GM21367 (cell line): ENCODE data around the gene TNFRSF21.

Experiments used
- ATAC-seq: cut with Tn5 transposase; IDR thresholded peaks from one replicate; pipeline ENCODE4 v1.9.1; 2021; ENCODE audit not compliant: unreplicated experiment

The TNFRSF21 gene

DNA sequence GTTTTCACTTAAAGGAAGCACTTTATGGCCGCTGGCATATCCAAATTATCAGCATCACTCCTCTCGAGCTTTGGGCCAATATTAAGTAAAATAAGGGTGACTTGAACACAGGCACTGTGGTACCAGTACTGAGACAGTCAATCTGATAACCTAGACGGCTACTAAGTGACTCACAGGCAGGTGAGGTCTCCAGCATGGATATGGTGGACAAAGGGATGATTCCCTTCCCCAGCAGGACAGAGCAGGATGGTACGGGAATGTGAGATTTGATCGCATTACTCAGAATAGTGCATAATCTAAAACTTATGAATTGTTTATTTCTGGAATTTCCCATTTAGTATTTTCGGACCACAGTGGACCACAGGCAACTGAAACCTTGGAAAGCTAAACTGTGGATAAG is 55.7 kb downstream of the TNFRSF21 start:
- no peak for ATAC-seq

DNA sequence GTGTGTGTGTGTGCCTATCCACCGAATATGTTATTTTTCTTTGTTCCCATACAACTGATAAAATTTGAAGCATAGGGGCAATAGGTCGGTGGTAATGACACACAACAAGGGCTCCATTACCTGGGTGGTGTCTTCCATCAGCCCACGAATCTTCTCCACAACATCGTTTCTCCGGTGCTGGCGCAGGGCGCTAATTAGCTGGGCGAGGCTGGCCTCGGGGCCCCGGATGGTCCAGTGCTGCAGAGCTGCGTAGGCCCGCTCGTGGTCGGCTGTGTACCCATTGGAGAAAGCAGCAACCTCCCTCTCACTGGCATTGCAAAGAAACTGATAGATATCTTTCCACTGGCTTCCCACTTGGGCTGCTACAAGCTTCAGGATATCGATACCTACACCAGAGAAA is 56.6 kb downstream of the TNFRSF21 start:
- ATAC-seq = no peak

DNA sequence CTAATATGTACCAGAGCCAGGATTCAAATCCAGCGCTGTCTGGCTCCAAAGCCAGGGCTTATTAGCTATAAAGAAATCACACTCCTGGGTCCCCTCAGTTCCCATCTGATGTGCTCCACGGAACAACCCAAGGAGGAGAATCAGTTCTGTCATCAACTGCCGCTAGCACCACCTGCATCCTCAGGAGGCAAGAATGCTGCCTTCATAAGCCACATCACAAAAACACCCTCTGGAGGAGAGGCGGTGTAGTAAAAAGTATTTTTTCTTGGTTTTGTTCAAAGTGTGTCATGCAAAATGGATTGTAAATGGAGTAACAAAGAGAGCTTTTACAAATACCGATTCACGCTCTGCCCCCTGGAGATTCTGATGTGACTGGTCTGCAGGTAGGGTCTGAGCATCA is 57.1 kb downstream of the TNFRSF21 start:
- no peak for ATAC-seq

DNA sequence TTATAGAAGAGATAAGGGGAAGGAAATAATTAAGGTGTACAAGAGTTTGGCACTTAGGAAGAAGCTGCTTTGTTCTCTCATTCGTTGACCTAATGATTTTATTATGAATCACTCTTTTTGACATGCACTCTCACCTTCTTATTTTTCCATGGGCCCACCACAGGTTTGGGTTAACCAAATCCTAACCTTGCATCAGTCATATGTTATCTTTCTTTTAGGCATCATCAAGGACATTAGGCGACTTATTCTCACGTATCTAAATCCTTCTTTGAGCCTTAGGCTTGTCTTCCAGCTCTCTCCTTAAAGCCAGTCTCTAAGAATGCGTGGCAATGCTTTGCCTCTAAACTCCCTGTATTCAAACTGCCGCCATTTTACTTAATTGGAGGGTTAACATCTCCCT is 58.3 kb downstream of the TNFRSF21 start:
- ATAC-seq = no peak

DNA sequence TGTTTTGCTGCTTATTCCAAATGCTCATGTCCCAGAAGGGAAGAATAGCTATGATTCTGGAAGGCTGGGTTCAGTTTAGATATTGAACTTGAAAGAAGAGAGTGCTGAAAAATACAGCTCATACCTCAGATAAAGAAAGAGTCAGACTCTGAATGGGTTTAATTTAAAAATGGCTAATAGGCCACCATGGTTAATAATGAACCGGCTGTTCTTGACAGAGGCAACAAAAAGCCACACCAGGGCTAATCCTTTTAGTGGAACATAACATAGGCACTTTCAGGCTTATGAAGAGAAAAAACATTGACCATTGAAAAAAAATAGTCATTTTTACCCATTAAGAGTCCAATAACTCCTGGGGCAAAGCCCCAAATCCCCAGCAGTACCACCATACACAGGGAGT is 59.4 kb downstream of the TNFRSF21 start:
- ATAC-seq = no peak

DNA sequence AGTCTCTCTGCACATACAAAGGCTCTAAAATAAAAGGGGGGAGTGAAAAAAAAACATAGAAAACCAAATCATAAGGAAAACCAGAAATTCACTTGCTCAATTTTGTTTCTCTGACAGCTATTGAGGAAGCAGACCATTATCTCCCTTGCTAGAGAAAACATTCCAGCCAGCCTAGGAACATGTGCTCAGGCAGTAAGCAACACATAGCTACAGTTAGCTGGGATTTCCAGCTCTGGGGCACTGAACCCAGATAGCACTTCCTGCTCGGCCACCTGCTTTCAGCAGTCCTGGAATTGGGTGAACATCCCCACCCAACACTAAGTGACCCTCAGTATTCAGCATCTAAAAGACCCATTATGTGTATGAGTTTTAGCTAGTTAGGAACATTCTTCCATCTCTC is 61.3 kb downstream of the TNFRSF21 start:
- ATAC-seq = no peak

DNA sequence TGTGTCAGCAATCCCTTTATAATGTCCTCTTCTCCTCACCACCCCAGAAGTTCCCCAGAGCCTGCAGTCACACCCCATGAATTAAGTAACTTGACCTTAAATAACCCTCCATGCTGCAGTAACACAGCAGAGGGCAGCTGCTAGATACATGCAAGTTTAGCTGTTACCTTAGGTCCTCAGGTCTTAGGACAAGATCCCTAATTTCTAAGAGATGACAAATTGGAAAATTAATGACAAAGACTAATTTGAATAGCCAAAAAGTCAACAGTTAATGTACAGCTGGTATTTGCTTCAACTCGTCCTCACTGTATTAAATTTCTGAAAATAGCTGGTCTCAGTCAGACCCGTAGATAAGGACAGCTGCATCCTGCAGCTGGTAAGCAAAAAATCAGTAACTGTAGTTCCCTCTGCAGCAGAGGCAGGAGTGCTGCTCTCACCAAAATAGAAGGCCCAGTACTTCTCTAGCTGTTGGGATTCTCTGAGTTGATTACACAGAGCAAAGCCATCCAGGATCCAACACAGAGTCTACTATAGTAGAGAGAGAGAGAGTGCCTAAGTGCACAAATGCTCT is 62.4 kb downstream of the TNFRSF21 start:
- no peak for ATAC-seq

DNA sequence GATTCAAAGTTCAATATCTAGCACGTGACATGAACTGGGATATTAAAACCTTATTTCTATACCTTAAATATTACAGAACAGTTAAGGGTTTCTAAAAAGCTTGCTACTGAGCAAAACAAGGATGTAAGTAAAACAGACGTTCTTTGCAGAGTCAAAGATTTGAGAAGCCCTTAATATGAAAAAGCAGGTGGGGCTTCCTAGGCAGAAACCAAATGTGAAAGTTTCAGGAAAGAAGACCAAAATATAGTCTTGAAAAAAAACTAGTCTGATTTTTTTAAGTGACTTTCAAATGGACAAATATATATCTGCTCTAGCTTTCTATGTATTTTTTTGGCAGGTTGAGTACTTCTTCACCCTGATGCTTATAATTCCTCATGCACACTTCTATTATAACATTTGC is 63.2 kb downstream of the TNFRSF21 start:
- ATAC-seq = no peak

DNA sequence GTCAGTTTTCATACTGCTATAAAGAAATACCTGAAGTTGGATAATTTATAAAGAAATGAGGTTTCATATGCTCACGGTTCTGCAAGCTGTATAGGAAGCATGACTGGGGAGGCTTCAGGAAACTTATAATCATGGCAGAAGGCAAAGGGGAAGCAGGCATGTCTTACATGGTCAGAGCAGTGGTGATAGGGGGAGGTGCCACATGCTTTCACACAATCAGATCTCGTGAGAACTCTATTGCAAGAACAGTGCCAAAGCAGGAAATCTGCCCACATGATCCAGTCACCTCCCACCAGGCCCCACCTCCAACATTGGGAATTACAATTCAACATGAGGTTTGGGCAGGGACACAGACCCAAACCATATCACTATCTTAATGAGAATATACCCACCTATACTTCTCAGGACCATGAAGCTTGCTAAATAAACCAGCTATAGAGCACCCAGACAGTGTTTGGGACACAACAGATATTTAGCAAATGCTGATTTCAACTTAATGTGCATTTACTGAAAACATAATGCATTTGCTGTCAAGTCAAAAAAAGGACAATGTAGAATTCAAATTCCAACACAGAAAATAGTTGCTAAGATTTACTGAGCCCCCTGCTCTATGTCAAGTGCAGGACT is 63.8 kb downstream of the TNFRSF21 start:
- ATAC-seq = no peak

DNA sequence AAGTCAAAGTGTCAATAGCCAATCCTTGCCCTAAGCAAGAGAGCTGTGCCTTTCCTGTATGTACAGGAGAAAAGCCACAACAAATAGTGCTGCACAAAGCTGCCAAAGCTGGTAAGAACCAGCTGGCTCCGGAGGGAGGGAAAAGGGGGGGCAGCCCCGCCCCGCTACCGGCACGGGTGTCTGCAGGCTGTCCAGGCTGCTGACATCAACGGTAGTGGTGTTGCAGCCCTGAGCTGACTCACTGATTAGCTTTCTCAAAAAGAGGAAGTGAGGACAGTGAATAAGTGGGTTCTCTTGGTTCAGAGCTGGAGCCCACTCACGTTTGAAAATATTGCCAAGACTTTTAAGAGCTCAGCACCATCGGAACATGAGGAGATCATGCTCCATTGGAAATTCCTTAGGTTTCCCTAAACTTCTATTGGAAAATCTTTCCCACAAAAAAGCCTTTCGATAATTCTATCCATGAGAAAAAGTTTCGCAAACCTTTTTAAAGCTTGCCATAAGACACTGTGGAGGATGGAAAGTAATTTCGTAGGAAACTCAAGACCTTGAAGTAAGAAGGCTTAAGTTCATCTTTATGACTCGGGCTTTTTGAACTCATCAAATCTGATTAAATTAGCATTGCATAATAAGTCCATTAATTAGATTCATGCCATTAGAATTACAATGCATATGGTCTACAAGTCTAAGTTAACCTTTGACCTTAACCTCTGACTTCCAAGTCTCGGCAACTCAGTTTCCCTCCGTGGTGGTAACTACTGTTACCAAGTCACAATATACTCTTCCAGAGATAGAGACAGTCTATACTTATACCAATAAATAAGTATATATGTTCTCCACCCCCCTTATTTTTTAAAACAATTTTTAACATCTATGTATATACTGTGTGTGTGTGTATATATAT is 67.0 kb downstream of the TNFRSF21 start:
- ATAC-seq = peak; percentile 98

DNA sequence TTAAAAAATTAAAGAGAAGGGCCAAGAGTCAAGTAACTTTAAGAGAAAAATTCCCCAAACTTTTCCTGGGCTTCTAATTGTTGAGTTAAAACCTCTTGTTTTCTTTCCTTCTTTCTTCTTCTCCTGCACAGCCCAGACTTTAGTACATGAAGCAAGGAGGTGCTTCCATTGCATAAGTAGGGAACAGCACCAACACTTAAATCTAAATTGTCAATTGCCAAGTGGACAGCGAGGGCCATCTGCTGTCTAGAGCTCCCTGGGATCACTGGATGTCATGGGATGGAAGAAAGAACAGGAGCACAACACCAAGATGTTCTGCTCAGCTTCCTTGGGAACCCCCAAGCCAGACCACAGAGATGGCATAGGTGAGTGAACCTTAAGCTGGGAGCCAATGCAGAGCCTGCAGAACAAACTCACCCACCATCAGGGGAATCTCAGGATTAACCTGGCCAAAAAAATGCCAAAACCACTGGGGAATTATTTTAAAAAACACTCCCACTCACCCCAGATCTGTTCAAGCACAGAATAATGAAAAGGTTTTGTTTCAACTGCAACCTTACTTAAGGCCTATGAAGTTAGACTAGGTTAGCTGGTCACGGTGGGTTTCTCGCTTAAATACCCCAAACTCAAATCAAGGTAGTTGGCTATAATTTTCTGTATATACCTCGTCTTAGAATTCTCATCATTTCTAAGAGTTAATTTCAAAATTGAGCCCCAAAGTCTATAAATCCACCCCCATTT is 67.8 kb downstream of the TNFRSF21 start:
- no peak for ATAC-seq

DNA sequence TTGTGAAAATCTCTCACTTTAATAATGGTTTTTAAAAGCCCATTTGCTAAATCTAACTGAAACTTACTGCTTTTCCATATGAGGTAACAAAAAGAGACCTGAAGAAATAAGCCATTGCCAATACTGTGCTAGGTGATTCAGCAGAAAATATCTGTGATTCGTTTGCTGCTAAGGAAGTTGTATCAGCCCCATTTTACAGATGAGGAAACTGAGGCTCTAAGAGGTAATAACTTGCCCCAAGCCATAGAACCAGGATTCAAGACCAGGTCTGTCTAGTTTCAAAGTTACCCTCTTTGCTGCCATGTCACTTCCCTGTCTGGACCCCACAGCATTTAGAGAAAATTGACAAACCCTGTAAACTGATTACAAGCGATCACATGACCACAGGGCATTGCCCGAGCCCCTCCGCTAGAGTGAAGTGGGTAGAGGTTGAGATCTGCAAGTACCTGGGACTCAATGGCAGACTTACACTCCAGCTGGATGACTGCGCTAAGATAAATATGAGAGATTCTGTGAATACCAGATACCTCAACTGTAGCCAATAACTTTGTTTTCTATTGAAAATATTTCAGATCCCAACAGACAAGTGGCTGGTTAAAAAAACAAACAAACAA is 69.3 kb downstream of the TNFRSF21 start:
- ATAC-seq = no peak

DNA sequence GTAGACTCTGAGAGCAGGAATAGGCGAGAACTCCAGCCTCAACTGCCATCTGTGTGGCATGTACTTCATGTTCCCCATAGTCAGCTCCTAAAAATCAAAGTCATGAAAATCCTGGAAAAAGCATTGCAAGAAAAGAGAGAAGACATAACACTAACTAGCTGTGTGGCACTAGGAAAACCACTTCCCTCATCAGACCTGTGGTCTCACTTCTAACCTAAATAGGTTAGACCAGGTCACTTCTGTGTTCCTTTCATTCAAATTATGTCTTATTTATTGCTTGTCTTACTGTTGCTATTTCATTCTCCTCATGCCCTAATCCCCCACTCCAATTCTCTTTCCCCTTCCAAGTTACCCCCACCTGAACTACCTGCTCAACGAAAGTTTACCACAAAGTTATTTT is 70.2 kb downstream of the TNFRSF21 start:
- ATAC-seq = no peak

DNA sequence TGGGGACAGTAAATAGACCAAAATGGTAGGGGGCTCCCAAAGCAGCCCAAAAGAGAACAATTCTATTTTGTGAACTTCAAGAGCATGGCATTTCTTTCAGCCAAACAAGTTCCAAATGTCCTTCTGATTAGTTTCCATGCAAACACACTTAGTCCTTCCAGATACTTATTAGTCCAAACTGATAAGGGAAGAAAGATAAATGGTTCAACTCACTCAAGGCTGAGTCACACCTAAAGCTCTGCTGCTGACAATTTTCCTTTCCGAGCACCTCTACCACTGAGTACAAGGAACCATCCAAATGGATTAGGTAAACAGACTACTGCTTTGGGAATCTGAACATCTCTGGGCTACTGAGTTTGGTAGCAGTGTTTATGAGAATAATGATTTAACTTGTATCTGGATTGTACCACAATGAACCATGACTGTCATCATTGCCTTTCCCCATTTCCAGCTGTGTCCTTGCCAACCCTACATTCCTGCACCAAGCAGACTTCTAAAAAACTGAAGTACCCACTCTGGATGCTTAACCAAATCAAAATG is 71.2 kb downstream of the TNFRSF21 start:
- ATAC-seq = no peak

DNA sequence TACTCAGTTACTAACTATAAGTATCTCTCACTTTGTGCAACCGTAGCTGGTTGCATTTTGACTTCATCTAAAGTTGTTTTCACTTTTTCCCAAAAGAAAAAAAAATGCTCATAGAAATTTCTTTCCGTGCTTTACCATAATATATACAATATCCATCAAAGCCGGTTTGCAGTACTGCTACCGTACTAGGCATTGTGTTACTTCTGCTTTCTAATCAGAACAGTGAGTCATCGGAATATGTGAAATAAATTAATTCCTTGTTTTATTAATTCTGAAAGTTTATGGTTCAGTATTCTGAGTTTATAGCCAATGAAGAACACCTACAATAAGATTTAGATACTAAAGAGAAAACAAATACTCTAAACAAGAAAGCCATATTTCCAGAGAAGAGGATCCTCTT is 72.5 kb downstream of the TNFRSF21 start:
- ATAC-seq = no peak

DNA sequence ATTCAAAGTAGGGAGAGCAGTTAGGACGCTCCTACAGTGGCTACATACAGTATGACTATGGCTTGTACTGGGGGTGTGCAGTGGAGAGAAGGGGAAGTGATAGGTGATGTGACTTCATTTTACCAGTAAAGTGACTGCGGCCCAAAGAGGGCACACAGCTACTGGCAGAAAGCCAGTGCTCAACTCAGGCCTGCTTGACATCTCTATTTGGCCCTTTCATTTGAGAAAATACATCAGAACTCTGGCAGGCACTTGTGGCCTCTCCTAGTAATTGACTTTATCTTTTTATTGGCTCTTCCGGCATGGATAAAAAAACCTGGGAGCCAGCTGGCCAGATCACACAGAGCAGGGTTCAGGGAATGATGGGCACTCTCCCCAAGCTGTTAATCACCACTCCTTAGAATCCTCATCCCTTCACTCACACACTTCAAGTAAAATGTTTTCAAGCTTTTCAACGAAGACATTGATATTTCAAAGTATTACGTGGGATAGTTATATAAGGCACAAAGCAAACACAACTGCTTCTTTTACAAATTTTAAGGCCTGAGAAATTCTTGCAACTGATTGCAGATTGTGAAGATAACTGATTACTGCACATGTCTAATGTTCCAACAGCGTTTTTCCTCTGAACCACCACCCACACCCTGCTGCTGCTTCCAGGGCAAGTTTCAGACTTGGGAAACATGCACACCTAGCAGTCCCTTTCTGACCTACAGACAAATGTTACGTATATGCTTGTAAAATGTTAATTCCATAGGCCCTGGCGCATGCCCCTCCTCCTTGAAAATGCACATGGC is 73.5 kb downstream of the TNFRSF21 start:
- ATAC-seq = peak; percentile 82

DNA sequence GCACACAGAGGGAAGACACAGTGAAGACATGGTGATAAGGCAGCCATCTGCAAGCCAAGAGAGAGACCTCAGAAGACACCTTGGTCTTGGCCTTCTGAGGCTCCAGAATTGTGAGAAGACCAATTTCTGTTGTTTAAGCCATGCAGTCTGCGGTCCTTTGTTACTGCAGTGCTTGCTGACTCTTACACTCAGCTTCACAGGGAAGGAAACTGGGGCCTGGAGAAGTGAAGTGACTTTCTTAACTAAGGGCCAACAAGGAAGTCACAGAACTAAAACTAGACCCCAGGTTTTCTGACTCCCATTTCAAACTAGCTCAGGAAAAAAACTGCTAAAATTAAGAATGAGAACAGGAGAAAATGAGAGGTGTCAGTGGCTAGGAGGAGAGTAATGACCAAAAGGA is 74.3 kb downstream of the TNFRSF21 start:
- ATAC-seq = no peak

DNA sequence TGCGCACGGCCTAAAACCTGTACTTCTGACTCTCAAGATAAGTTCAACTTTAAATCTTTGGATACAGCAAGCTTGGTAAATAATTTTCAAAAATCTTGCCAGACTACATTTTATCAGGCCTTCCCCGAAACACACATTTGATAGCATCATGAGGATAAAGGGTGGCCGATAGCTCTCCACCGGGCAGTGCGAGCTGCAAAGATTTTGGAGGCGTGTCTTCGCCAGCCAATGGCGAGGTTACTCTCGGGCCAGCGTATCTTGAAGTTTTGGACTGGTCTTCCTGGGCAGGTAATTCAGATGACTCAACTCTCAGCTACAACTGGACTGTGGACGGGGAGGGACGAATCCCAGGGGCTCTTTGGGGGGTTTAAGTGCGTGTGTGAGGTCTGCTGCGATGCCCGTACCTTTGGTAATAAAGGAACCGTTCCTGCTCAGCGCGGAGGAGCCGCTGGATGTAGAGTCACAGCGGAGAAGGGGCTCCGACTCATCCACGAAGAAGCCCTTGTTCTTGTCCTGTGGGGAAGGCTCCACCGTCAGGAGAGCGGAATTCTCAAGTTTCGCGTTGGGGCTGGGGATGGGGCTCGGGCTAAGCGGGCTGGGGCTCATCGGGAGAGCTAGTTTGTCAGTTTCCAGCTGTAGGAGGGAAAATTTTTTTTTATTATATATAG is 75.3 kb downstream of the TNFRSF21 start:
- ATAC-seq = no peak

DNA sequence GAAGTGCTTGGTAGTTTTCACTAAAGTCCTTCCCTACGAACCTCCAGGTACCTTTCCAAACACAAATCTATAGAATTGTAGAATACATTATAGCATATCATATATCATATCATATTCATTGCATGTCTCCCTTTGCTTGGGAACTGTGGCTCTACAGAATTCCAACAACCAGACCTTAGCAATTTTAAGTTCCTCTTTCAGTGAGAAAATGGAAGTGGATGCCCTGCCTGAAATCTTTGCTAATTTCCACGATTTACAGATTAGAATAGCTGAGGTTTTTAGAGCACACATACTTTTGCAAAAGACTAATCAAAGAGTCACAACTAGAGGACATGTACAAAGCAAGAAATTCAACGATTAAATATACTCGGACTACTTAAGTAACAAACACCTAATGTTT is 78.6 kb downstream of the TNFRSF21 start:
- no peak for ATAC-seq

DNA sequence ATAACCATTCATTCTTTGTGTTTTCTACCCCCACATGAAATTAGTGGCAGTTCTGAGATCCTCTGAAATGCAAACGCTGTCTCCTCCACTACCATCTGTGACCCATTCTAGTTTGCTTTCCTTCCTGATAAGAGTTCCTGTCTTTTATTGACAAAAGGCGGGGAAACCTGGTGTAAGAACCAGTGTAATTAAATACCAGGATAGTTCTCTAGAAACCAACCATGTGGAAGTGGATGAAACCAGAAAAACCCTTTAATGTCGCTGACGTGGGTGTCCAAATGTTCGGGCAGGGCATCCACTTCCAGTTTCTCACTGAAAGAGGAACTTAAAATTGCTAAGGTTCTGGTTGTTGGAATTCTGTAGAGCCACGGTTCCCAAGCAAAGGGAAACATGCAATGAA is 79.1 kb downstream of the TNFRSF21 start:
- no peak for ATAC-seq
